ENCODE data around the gene ITGB4.
"Not testable (repeated sequence)": the region's sequence is repeated elsewhere in the genome, so short reads cannot be mapped to it uniquely, and the experiment has no call there.

The ITGB4 gene

GRCh38 chr17:75773808-75774470, 52.7 kb downstream of the ITGB4 start:
- TF ChIP-seq, protein P1, sequence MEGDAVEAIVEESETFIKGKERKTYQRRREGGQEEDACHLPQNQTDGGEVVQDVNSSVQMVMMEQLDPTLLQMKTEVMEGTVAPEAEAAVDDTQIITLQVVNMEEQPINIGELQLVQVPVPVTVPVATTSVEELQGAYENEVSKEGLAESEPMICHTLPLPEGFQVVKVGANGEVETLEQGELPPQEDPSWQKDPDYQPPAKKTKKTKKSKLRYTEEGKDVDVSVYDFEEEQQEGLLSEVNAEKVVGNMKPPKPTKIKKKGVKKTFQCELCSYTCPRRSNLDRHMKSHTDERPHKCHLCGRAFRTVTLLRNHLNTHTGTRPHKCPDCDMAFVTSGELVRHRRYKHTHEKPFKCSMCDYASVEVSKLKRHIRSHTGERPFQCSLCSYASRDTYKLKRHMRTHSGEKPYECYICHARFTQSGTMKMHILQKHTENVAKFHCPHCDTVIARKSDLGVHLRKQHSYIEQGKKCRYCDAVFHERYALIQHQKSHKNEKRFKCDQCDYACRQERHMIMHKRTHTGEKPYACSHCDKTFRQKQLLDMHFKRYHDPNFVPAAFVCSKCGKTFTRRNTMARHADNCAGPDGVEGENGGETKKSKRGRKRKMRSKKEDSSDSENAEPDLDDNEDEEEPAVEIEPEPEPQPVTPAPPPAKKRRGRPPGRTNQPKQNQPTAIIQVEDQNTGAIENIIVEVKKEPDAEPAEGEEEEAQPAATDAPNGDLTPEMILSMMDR (IDR thresholded peaks at IDR 0.05; ENCODE audit: extremely low read depth, insufficient read depth, missing control alignments), result no peak
- in situ Hi-C loops (cut with MboI; ENCODE audit: low pct_unique_long_range_greater_than_20kb, low sequenced_read_pairs, unreplicated experiment), result no loop called here
- no peak for DNase-seq (ENCODE audit: low spot score)

DNA sequence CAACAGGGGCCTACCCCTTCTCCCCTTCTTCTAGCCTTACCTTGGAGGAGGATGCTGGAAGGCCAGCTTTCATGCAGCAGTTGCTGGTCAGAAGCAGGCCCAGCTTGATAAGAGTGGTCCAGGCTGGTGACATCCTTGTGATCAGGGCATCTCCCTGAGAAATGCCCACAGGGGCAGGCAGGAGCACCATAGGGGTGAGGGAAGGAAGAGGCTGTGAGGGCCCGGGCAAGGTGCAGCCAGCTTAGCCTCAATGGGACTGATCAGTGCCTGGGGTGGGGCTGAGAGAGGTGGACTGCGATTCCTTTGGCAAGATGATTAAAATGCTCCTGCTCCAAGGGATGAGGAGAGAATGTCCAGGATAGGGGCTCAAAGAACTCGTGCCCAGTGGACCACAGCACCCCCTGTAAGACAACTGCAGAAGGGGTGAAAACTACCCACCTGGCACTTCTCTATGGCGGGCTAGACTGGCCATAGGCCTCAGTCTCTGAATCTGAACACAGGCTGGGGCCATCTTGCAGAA, 53.3 kb downstream of the ITGB4 start:
- in situ Hi-C loops (cut with MboI; ENCODE audit: low pct_unique_long_range_greater_than_20kb, low sequenced_read_pairs, unreplicated experiment), result no loop called here

GRCh38 chr17:75774991-75775668, 53.9 kb downstream of the ITGB4 start:
- DNase-seq (ENCODE audit: low spot score), result no peak
- in situ Hi-C loops (cut with MboI; ENCODE audit: low pct_unique_long_range_greater_than_20kb, low sequenced_read_pairs, unreplicated experiment), result no loop called here
- TF ChIP-seq, protein P1 (IDR thresholded peaks at IDR 0.05; ENCODE audit: extremely low read depth, insufficient read depth, missing control alignments), result no peak

More for the DNA sequence above, 53.3 kb downstream of the ITGB4 start:
- TF ChIP-seq, protein P1 (IDR thresholded peaks at IDR 0.05; ENCODE audit: extremely low read depth, insufficient read depth, missing control alignments), result no peak
- DNase-seq (ENCODE audit: low spot score), result no peak

- TF ChIP-seq, protein P1 (IDR thresholded peaks at IDR 0.05; ENCODE audit: extremely low read depth, insufficient read depth, missing control alignments), result no peak
- DNase-seq (ENCODE audit: low spot score), result no peak
- in situ Hi-C loops (cut with MboI; ENCODE audit: low pct_unique_long_range_greater_than_20kb, low sequenced_read_pairs, unreplicated experiment), result no loop called here
These were observed 55.4 kb downstream of the ITGB4 start for GRCh38 chr17:75776386-75777295.

DNA sequence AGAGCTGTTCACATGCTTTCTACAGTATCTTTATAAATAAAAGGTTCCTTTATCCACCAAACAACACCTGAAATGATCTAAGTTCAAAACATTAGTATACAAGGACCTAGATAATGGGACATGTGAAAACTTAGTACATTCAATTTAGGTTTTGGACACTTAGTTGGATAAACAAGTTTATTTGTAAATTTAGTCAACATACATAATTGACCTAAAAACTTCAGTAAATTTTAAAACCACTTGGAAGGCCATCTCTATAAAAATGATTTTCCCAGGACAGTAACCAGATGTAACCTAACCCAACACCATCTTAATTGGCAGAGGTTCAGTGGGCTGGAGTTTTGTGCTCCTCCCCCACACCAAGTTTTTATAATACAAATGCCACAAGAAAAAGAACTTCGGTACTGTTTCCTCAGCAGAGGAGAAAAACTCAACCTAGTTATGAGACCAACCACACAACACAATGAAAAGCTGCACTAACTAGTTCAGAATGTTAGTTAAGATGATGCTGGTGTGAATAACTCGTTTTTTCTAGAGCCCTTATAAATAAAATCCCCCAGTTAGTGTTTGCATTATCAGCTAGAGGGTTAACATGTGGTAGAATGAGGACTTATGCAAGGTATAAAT, 56.1 kb downstream of the ITGB4 start:
- no peak for DNase-seq (ENCODE audit: low spot score)
- TF ChIP-seq, protein P1 (IDR thresholded peaks at IDR 0.05; ENCODE audit: extremely low read depth, insufficient read depth, missing control alignments), result no peak
- in situ Hi-C loops (cut with MboI; ENCODE audit: low pct_unique_long_range_greater_than_20kb, low sequenced_read_pairs, unreplicated experiment), result no loop called here

- in situ Hi-C loops (cut with MboI; ENCODE audit: low pct_unique_long_range_greater_than_20kb, low sequenced_read_pairs, unreplicated experiment); DNase-seq (ENCODE audit: low spot score): not testable (repeated sequence)
These were observed 57.0 kb downstream of the ITGB4 start for GRCh38 chr17:75778066-75778860.
